Activated CD8-positive, alpha-beta memory T cell treated with anti-CD3 and anti-CD28 coated beads, Interleukin-2, amount 50 U/mL, for 4 hours (primary cell): ENCODE measurements around the gene GBP2.
"Not testable (repeated sequence)": the region's sequence is repeated elsewhere in the genome, so short reads cannot be mapped to it uniquely, and the experiment has no call there.

ENCODE experiments used
- DNase-seq: peaks from one replicate; pipeline ENCODE4 v3.0.0-alpha.2; 2020

The GBP2 gene

DNA sequence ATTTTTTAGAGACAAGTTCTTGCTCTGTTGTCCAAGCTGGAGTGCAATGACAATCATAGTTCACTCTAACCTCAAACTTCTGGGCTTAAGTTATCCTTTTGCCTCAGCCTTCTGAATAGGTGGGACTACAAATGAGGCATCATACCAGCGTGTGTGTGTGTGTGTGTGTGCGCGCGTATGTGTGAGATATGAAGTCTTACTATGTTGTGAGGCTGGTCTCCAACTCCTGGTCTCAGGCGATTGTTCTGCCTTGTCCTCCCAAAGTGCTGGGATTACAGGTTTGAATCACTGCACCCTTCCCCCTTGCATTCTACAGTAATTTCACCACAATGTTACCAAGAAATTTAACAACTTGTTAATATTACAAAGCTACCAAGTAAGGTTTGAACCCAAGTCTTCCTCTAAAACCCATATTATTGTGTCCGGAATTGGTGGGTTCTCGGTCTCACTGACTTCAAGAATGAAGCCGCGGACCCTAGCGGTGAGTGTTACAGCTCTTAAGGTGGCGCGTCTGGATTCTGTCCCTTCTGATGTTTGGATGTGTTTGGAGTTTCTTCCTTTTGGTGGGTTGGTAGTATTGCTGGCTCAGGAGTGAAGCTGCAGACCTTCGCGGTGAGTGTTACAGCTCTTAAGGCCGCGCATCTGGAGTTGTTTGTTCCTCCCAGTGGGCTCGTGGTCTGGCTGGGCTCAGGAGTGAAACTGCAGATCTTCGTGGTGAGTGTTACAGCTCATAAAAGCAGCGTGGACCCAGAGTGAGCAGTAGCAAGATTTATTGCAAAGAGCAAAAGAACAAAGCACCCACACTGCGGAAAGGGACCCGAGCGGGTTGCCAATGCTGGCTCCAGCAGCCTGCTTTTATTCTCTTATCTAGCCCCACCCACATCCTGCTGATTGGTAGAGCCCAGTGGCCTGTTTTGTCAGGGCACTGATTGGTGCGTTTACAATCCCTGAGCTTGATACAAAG is 970 bp upstream of the GBP2 start:
- DNase-seq, result peak; percentile 81

DNA sequence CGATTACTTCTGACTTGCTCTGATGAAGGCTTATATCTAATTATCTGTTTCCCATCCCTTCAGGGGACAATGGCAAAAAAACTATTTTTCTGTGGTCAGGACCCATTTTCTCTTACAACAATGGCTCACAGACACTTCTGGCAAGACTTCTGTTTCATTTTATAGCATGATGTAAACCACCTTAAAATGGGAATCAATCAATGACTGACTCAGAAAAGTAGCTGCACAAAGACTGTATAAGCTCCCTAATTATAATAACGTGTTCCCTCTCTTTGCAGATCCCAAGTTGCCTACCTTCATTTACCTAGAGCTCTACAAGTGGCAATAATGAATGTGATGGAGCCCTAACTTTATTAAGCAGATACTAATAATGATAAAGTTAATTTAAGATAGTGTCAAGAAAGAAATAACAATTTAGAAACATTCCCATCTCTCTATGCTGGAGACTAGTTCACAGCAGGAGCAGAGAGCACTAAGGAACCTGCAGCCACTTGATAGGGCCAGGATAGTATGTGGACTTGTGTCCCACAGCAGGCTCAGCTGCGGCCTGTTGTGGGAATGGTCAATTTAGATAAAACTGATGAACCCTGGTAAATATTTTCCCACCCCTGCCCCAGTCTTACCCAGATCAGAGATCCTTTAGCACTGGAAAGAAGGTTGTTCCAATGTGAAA is 538 bp downstream of the GBP2 start:
- no peak for DNase-seq

DNA sequence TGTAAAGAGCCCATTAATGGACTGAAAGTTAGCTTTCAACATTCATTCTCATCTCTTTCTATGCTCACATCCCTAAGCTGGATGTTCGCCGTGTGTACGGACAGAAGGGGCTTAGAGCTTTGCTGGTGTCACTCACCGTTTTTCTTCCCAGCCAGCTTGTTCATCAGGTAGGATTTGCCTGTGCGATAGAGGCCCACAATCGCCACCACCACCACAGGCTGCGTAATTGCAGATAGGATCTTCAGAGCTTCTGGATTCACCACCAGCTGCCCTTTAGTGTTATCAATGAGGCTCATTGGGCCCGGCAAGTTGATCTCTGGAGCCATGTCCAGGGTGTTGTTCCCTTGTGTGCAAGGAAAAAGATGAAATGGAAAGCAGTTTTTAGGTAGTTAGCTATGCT is 4.3 kb downstream of the GBP2 start:
- no peak for DNase-seq

DNA sequence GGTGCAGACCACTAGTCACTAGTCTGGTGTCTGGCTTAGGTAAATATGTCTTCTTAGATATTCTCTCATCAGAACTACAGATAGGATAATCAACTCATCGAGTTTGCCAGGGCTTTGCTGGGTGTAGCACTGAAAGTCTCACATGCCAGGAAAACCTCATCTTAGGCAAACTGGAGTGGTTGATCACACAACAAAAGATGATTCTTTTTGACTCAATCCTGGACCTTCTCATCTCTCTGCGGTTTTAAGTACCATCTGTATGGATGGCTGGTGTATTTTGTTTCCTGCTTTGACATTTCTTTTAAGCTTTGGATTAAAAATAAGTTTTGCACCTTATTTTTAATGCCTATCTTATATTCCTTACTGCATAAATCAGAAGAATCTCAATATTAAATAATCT is 11.3 kb downstream of the GBP2 start:
- DNase-seq, result no peak

DNA sequence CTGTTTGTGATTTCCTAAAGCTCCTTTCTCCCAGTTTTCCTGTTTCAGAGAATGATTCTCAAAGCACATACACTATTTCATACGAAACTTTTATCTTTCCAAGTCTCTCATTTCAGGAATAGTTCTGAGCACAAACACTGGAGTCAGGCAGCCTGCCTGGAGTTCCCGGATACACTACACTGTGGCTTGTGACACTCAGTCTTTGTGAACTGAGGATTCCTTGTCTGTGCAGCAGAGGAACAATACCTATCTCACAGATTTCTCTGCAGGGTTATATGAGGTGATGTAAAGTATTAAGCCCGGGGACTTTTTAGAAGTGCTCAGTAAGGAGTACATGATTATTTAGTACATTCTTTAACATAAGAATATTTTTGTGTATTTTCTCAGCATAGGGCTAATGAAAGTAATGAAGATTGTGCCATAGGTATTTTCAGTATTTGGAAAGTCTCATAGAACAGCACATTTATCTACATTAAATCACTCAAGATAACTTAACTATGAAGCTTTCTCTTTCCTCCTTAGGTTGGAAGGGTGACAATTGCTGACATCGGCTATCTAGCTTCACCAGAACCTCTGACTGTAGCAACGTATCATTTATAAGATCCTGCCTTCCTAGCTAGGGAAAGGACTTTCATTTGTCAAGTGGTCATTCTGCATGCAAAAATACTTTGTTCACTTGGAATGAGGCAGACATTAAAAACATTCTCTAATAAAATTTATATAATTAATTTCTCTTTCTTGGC is 12.9 kb downstream of the GBP2 start:
- DNase-seq, result no peak

DNA sequence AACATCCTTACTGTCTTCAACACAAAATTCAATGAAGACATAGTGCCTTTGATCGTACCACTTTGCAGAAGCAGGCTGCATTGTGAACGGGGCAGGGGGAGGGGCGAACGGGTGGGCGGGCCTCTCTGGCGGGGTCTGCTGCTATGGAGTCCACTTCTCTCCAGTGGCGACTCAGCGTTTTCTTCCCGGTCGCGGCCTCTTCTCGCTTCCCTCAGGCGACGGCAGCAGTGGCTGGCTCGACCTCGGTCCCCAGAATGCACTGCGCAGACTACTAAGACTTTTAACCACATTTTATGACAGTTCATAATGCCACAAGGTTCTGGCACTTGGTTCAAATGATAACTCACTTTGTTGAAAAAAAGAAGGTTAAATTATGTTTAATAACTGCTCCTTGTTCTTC is 21.2 kb downstream of the GBP2 start:
- no peak for DNase-seq

DNA sequence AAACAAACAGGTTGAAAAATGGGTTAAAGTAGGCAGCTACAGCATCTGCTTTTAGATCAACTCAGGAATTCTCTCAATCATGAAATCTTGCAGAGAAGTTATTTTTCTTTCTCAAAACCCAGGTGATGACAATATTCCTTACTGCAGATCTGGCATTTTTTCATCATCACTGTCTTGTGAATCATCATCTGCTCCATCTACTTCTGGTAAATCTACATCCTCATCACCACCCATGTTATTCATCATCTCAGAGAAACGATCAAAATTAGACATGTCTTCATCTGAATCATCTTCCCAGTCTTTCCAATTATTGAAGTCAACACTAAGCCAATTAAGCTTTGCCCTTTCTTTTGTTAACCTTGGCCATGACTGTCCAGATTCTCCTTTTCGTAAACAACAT is 21.8 kb downstream of the GBP2 start:
- no peak for DNase-seq

DNA sequence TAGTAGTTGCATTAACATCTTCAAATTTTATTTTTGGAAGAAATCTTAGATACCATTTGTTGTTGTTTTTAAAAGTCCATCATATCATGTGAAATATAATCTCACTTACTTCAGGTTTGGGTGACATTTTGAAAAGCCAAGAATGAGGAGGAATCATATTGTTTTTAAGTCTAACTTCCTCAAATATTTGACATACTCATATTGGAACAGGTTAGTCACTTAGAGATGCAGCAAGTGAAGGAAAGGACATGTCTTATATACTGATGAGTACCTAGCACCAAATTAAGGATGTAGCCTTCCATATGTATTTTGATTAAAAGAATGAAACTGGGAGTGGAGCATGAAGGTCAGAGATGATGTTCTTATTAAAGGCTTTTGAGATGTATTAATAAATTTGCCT is 23.9 kb downstream of the GBP2 start:
- no peak for DNase-seq

DNA sequence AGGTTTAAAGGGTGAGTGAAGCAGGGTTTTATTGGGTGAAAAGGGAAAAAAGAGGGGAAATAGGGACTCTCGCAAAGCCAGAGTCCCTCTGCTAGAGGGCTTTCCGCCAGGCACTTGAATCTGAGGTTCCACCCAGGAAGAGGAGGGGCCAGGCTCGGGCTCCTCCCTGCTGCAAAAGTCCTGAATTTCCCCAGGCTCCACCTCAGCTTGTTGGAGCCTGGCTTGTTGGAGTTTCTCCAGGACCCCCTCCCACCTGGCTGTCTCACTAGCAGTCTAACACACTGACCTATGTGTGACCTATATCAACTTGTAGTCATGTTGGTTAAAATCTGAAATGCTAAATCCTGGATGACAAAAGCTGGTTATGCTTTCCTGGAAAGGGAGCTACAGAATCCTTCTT is 25.5 kb downstream of the GBP2 start:
- DNase-seq, result no peak

DNA sequence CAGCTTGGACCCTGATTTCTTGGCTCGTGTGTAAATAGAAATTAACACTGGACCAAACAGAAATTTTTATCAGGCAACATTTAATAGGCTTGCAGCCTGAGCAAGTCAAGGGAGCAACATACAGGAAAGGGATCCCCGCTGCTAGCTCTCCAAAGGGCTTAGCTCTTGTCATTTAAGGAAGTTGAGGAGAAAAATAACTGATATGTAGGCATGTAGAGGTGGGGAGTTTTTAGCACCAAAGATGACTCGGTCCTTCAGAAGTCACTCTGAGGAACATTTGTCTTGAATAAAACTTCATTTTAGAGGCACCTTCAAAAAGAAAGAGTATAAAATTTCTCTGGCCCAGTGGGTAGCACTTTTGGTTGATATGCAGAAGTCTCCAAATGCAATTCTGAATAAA is 27.1 kb downstream of the GBP2 start:
- DNase-seq, result no peak

DNA sequence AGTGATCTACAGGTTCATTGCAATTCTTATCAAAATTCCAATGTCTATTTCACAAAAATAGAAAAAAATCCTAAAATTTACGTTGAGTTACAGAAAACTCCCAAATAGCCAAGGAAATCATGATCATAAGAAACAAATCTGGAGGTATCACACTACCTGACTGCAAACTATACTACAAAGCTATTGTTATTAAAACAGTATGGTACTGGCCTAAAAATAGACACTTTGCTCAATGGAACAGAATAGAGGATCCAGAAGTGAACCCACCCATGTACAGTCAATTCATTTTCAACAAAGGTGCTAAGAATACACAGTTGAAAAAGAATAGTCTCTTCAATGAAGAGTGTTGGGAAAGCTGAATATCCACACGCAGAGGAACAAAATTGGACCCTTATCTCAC is 30.2 kb downstream of the GBP2 start:
- no peak for DNase-seq

DNA sequence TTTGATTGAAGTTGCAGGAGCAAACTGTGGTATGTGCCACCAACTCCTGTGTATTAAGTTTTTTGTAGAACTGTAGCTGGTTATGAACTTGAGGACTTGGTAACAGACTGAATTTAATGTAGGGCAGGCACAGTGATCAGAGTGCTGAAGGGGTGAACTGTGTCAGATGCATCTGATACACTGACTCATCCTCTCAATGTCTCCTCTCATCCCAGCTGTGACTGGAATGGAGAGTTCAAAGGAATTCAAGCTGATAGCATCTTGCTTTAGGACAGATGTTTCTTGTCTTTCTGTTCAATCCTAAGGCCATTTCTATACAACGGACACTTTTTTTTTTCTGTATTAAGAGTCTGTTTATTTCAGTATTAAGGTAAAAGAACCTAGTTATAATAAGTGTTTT is 36.0 kb downstream of the GBP2 start:
- no peak for DNase-seq

DNA sequence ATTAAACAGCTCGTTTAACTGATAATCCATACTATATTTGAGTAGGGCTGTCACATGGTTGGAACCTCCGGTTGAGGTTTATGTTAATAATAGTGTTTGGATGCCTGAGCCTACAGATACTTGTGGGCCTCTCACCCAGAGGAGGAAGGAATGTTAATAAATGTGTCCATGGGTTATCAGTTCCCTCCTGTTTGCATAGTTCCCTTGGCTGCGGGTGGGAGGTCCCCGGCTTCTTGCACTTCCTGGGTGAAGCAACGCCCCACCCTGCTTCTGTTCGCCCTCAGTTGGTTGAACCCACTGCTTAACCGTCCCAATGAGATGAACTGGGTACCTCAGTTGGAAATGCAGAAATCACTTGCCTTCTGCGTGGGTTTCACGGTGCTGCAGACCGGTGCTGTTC is 37.3 kb downstream of the GBP2 start:
- no peak for DNase-seq

DNA sequence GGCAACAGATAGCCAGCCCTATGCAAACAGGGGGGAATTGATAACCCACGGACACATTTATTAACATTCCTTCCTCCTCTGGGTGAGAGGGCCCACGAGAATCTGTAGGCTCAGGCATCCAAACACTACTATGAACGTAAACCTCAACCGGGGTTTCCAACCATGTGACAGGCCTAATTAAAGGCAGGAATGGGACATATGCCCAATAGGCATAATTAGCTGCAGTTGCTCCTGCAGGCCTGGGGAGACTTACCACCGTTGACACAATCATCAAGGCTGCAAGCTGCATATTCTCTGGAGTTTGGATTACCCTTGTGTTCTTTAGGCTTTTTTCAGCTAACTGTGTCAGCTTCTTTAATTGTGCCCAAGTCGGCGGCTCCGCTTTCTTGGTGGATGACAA is 38.7 kb downstream of the GBP2 start:
- DNase-seq, result no peak

DNA sequence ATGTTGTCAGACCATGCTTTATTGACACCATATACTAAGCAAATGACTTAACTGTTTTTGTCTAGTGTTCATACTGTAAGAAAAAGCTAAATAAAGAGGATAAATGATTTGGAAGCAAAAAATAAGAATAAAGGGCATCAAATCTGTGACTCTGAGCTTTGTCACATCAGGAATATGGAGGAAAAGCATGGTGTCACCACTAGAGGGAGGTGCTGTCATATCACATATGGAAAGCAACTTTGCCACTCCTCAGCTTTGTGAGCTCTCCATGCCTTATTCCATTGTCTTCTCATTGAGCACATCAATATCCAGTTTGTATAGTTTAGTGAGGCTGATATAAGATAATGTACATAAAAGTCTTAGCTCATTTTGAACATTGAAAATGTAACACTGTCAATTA is 40.1 kb downstream of the GBP2 start:
- no peak for DNase-seq

DNA sequence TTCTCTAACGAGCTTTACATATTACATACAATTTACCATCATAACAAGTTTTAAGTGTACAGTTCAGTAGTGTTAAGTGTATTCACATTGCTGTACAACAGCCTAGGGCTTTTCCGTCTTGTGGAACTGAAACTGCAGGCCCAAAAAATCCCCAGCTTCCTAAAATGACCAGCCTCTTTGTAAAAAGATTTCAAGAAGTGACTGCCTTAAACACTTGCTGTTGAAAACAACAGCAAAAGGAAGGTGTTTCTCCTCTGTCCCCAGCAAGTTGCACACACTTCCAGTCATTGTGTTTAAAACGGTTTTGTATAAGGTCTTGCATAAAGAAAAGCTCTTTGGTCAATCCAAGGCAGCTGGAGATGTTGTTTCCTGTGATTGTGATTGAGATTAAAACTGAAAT is 44.9 kb downstream of the GBP2 start:
- no peak for DNase-seq

DNA sequence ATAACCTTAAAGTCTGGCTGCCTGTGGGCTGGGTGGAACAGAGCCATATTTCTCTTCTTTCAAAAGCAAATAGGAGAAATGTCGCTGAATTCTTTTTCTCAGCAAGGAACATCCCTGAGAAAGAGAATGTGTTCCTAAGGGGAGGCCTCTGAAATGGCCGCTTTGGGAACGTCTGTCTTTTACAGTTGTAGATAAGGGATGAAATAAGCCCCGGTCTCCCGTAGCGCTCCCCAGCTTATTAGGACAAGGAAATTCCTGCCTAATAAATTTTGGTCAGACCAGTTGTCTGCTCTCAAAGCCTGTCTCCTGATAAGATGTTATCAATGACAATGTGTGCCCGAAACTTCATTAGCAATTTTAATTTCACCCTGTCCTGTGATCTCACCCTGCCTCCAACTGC is 45.8 kb downstream of the GBP2 start:
- not testable (repeated sequence) for DNase-seq

DNA sequence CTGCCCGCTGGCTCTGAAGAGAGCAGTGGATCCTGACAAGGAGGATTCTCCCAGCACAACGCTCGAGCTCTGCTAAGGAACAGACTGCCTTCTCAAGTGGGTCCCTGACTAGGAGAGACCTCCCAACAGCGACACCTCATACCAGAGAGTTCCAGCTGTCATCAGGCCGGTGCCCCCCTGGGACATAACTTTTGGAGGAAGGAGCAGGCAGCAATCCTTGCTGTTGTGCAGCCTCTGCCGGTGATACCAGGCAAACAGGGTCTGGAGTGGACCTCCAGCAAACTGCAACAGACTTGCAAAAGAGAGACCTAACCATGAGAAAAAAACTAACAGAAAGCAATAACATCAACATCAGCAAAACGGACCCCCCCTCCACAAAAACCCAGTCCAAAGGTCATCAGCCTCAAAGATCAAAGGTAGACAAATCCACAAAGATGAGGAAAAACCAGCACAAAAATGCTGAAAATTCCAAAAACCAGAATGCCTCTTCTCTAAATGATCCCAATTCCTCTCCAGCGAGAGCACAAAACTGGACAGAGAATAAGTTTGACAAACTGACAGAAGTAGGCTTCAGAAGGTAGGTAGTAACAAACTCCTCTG is 53.3 kb downstream of the GBP2 start:
- not testable (repeated sequence) for DNase-seq

DNA sequence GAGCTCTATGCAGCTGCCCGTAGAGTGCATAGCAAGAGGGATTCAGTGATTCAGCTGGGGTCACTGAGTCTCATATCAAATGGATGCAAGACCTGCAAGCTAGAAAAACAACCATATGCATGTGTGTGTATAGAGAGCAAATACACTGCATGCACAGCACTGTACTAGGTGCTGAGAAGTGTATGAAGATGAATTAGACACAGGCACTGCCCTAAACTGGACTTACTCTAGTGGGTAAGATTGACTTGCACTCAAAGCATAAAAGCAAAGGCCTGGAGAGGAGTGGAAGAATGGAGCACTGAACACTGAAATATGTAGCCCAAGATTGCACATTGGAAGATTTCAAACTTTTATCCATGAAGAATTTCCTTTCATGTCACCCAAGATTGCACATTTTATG is 55.4 kb downstream of the GBP2 start:
- no peak for DNase-seq

DNA sequence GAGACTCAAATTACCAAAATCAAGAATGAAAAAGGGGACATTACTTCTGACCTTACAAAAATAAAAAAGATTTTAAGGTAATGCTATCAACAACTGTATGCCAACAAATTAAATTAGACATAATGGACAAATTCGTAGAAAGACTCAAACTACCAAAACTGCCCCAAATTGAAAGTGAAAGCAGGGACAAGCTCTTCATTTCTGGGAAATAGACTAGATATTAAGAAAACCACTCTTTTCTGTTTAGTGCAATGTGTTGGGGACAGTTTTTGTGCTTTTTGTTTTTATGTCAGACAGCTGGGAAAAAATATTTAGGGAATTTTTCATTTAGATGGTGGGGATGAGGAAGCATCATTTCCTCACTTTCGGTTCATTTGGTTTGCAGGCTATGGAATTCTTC is 56.0 kb downstream of the GBP2 start:
- DNase-seq, result no peak

DNA sequence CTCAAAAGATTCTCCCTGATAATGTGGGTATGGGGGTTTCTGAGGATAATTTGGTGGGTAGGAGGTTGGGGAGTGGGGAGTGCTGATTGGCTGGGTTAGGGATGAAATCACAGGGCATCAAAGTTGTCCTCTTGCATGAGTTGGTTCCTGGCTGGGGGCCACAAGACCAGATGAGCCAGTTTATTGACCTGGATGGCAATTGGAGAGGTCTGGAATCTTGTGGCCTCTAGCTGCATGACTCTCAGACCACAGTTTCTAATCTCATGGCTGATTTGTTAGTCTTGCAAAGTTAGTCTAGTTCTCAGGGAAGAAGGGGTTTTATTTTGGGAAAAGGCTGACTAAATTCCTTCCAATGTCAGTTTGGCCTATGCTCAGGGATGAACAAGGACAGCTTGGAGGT is 57.6 kb downstream of the GBP2 start:
- DNase-seq, result no peak

DNA sequence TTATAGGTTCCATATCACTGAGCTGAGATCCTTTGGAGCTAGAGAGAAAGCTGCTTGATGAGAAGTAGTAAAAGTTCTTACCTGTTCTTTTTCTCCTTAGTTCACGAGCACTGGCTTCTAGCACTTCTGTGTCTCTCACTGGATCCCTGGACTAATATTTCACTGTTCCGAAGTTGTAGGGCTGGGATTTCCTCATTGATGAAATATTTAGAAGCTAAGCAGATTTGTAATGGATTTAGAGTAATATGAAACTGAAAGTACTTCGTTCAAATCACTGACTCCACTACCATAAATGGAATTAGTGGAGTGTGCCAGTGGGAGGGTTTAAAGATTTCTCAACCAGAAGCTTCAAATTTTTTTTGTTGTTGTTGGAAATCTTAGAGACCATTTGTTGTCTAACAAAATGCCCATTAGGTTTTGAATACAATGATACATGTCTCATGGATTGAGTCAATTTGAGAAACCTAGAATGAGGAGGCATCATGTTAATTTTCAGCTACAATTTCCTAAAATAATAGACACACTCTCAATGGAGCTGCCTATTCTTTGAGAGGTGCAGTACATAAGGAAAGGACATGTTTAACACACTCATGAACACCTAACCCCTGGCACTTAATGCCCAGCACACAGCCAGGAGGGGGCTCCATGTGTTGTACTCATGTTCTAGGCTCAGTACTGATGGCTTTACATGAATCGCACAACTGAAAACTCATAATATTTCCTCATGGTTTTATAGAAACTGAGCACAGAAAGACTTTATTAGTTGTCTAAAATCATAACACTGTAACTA is 60.6 kb downstream of the GBP2 start, which contains the start of gene GBP1:
Gene GBP1, minus strand, starts transcription at position 130 of the 790 bp plus-strand sequence. CDS start 1,974 bp downstream, outside the sequence.
- DNase-seq, result no peak
